Activated B cell treated with CpG ODN at 0.5 μM for 24 hours (primary cell): ENCODE data around the gene MTMR2. TPM values are rescaled to one million over a fixed set of nuclear protein-coding genes. Genes with fewer than 3 reads are reported as not detected.

Source experiments
- ATAC-seq: fragments of 200-7000 bp; cut with Tn5 transposase; one replicate; pipeline ENCODE4 v1.10.0; 2021; ENCODE audit warnings: low read depth, mild to moderate bottlenecking, moderate library complexity
- CTCF ChIA-PET: fragments of 350-600 bp; sonication (Branson Sonifier 250); formaldehyde crosslinking; loops from one replicate; lab custom pipeline; 2021; ENCODE audit warnings: antibody characterized with exemption; lab: Charles Lee
- POLR2A ChIA-PET: fragments of 350-600 bp; sonication (Branson Sonifier 250); formaldehyde crosslinking; loops from one replicate; lab custom pipeline; 2021; ENCODE audit warnings: antibody characterized with exemption; lab: Charles Lee
- DNase-seq: peaks from one replicate; pipeline ENCODE4 v3.0.0; 2022
- H3K27ac Mint-ChIP-seq: one replicate; pipeline ENCODE4 v1.8.0; 2020; ENCODE audit warnings: mixed read lengths
- H3K27me3 Mint-ChIP-seq: one replicate; pipeline ENCODE4 v1.8.0; 2021; ENCODE audit warnings: mixed read lengths
- H3K36me3 Mint-ChIP-seq: one replicate; pipeline ENCODE4 v1.8.0; 2021; ENCODE audit warnings: low read depth, mixed read lengths
- H3K4me1 Mint-ChIP-seq: one replicate; pipeline ENCODE4 v1.8.0; 2021; ENCODE audit warnings: mixed read lengths
- H3K4me3 Mint-ChIP-seq: one replicate; pipeline ENCODE4 v1.8.0; 2020; ENCODE audit warnings: mild to moderate bottlenecking, mixed read lengths
- H3K9me3 Mint-ChIP-seq: one replicate; pipeline ENCODE4 v1.8.0; 2020; ENCODE audit warnings: mixed read lengths
- intact Hi-C: fragments of 100-400 bp; cut with micrococcal nuclease; formaldehyde crosslinking; loops from one replicate; pipeline ENCODE4 v1.15.1; 2024
- total RNA-seq: library from RNA; stranded (reverse); gene quantifications from 2 replicates; pipeline ENCODE4 v1.2.3, GENCODE V29; 2022
- TF ChIP-seq, protein P1 (sequence below): fragments of 200-600 bp; IDR thresholded peaks from one replicate; pipeline ENCODE4 v1.8.0; 2022; ENCODE audit warnings: antibody characterized with exemption, mild to moderate bottlenecking

The MTMR2 gene
- total RNA-seq, 1 donor from 2014 or later: 22.6 TPM

DNA sequence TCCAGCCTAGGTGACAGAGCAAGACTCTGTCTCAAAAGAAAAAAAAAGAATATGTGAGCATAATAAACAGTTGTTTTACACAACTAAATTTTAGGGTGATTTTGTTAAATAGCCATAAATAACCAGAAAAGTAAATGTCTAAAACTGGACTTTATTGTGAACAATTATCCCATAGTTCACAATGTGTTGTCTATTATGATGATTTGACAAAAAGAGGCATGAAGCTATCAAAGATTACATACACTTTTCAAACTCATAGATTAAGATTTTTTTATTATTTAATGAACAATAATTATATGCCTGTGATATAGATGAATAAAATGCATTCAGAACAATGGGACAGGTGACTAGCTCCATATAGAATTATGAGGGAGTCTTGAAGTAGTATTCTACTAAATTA is 27.0 kb upstream of the MTMR2 start:
- peaks cover 3% of the 10 kb centered on the region for H3K27me3 Mint-ChIP-seq
- ChIA-PET CTCF (no interaction called here), POLR2A (no interaction called here)
- no peak for ATAC-seq
- H3K36me3 Mint-ChIP-seq: no peaks in the 10 kb centered on the region
- no peak overlapping the region for H3K27ac Mint-ChIP-seq
- no peaks in the 10 kb centered on the region for H3K4me1 Mint-ChIP-seq
- TF ChIP-seq, protein P1, sequence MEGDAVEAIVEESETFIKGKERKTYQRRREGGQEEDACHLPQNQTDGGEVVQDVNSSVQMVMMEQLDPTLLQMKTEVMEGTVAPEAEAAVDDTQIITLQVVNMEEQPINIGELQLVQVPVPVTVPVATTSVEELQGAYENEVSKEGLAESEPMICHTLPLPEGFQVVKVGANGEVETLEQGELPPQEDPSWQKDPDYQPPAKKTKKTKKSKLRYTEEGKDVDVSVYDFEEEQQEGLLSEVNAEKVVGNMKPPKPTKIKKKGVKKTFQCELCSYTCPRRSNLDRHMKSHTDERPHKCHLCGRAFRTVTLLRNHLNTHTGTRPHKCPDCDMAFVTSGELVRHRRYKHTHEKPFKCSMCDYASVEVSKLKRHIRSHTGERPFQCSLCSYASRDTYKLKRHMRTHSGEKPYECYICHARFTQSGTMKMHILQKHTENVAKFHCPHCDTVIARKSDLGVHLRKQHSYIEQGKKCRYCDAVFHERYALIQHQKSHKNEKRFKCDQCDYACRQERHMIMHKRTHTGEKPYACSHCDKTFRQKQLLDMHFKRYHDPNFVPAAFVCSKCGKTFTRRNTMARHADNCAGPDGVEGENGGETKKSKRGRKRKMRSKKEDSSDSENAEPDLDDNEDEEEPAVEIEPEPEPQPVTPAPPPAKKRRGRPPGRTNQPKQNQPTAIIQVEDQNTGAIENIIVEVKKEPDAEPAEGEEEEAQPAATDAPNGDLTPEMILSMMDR: no peak
- peaks cover 6% of the 10 kb centered on the region for H3K9me3 Mint-ChIP-seq
- H3K4me3 Mint-ChIP-seq: no peak overlapping the region
- intact Hi-C loops: no loop called here
- DNase-seq: no peak

DNA sequence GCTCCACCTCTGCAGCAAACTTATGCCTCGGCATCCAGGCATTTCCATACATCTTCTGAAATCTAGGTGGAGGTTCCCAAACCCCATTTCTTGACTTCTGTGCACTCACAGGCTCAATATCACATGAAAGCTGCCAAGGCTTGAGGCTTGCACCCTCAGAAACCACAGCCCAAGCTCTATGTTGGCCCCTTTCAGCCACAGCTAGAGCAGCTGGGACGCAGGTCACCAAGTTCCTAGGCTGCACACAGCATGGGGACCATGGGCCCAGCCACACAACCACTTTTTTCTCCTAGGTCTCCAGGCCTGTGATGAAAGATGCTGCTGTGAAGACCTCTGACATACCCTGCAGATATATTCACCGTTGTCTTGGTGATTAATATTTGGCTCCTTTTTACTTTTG is 24.7 kb upstream of the MTMR2 start:
- POLR2A ChIA-PET: no interaction called here

DNA sequence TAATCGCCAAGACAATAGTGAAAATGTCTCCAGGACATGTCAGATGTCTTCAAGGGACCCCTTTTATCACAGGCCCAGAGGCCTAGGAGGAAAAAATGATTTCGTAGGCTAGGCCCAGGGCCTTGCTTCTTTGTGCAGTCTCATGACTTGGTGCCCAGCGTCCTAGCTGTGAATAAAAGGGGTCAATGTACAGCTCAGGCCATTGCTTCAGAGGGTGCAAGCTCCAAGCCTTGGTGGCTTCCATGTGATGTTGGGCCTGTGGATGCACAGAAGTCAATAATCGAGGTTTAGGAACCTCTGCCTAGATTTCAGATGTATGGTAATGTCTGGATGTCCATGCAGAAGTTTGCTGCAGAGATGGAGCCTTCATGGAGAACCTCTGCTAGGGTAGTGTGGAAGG is 20.7 kb upstream of the MTMR2 start:
- ChIA-PET CTCF (no interaction called here), POLR2A (no interaction called here)
- Mint-ChIP-seq H3K27ac (no peak overlapping the region), H3K4me3 (no peak overlapping the region), H3K27me3 (no peaks in the 10 kb centered on the region), H3K4me1 (no peaks in the 10 kb centered on the region), H3K36me3 (peaks cover 2% of the 10 kb centered on the region), H3K9me3 (peaks cover 16% of the 10 kb centered on the region)
- no peak for DNase-seq
- intact Hi-C loops: no loop called here
- TF ChIP-seq, protein P1: no peak
- no peak for ATAC-seq

More for the DNA sequence above, 24.7 kb upstream of the MTMR2 start:
- peaks cover 3% of the 10 kb centered on the region for H3K27me3 Mint-ChIP-seq
- no peaks in the 10 kb centered on the region for H3K4me1 Mint-ChIP-seq
- peaks cover 2% of the 10 kb centered on the region for H3K36me3 Mint-ChIP-seq
- DNase-seq (no peak), ATAC-seq (no peak)
- no peak overlapping the region for H3K27ac Mint-ChIP-seq
- H3K4me3 Mint-ChIP-seq: no peak overlapping the region
- TF ChIP-seq, protein P1: no peak
- CTCF ChIA-PET: no interaction called here
- peaks cover 13% of the 10 kb centered on the region for H3K9me3 Mint-ChIP-seq
- intact Hi-C loops: no loop called here

DNA sequence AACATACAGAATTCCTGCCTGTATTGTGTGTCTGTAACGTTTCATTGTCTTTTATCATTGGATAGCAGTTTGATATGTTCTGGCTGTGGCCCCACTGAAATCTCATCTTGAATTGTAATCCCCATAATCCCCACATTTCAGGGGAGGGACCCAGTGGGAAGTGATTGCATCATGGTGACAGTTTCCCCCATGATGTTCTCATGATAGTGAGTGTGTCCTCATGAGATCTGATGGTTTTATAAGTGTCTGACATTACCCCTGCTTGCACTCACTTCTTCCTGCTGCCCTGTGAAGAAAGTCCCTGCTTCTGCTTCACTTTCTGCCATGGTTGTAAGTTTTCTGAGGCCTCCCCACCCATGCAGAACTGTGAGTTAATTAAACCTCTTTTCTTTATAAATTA is 19.6 kb upstream of the MTMR2 start:
- intact Hi-C loops: no loop called here
- ATAC-seq (no peak), DNase-seq (no peak)
- H3K27ac Mint-ChIP-seq: no peak overlapping the region
- TF ChIP-seq, protein P1: no peak
- no peaks in the 10 kb centered on the region for H3K27me3 Mint-ChIP-seq
- POLR2A ChIA-PET: no interaction called here
- CTCF ChIA-PET: no interaction called here
- peaks cover 2% of the 10 kb centered on the region for H3K36me3 Mint-ChIP-seq
- H3K4me1 Mint-ChIP-seq: no peaks in the 10 kb centered on the region
- H3K4me3 Mint-ChIP-seq: no peak overlapping the region
- peaks cover 16% of the 10 kb centered on the region for H3K9me3 Mint-ChIP-seq

DNA sequence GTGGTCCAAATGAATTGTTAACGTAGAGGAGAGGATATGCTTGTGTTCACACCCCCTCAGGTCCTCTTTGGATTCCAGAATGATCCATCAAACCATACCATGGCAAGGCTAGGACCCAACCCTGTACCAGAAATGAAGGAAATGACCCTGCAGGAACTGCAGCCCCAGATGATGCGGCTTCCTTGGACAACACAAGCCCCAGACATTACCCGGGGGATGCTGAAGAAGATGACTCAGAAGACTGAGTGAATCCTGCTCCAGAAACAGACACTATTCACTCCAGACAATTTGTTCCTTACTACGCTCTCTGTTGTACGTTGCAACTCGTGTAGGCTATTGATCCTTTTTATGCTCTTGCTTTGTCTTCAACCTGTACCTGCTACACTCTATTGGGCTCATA is 15.2 kb upstream of the MTMR2 start:
- CTCF ChIA-PET: no interaction called here
- intact Hi-C loops: no loop called here
- Mint-ChIP-seq H3K36me3 (peaks cover 1% of the 10 kb centered on the region), H3K27ac (no peak overlapping the region), H3K9me3 (peaks cover 8% of the 10 kb centered on the region), H3K27me3 (no peaks in the 10 kb centered on the region), H3K4me1 (no peaks in the 10 kb centered on the region), H3K4me3 (no peak overlapping the region)
- TF ChIP-seq, protein P1: no peak
- POLR2A ChIA-PET: no interaction called here
- DNase-seq (no peak), ATAC-seq (no peak)
